GM19328 (cell line): ENCODE results near the gene USP17L5.
"Not testable (repeated sequence)": the region's sequence is repeated elsewhere in the genome, so short reads cannot be mapped to it uniquely, and the experiment has no call there.

Experiments used
- ATAC-seq: cut with Tn5 transposase; IDR thresholded peaks from one replicate; pipeline ENCODE4 v1.9.1; 2021; ENCODE audit warnings: mild to moderate bottlenecking, moderate library complexity; ENCODE audit not compliant: unreplicated experiment

Gene USP17L5, protein sequence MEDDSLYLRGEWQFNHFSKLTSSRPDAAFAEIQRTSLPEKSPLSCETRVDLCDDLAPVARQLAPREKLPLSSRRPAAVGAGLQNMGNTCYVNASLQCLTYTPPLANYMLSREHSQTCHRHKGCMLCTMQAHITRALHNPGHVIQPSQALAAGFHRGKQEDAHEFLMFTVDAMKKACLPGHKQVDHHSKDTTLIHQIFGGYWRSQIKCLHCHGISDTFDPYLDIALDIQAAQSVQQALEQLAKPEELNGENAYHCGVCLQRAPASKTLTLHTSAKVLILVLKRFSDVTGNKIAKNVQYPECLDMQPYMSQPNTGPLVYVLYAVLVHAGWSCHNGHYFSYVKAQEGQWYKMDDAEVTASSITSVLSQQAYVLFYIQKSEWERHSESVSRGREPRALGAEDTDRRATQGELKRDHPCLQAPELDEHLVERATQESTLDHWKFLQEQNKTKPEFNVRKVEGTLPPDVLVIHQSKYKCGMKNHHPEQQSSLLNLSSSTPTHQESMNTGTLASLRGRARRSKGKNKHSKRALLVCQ

DNA sequence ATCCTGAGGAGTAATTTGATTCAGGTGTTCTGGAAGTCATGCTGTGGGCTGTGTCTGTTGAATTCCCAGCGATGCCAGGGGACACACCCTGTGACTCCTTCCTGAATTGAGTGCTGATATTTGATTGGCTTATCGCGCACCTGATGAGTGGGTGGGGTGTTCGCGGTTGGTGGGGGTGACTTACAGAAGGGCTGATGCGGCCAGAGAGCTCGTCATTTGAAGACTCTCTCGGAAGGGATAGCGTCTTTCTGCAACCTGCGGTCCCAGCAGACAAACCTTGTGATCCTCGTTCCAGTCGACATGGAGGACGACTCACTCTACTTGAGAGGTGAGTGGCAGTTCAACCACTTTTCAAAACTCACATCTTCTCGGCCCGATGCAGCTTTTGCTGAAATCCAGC, at the start of gene USP17L5:
Gene USP17L5 (plus strand): TSS at position 301 of the 400 bp plus-strand sequence. CDS start 0 bp downstream, at position 301.
- ATAC-seq: not testable (repeated sequence)

DNA sequence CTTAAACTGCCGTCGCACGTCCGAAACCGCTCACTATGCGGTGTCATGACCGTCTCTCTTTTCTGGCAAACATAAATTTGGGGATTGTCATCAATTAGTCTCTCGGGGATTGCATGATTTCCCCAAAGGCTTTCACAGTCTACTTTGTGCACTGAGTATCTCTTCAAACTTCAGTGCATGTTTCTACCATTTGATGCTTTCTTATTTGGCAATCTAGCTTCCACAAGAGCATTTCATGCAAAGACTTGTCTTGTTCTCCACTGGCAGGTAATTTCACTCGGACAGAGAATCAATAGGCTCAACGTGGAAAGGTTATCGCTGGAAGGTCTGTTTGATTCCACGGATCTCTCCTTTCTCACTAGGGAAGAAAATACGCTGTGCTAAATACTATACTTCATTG, 15.0 kb upstream of the USP17L5 start:
- not testable (repeated sequence) for ATAC-seq

- ATAC-seq: not testable (repeated sequence)
Observed at GRCh38 chr4:9324865-9325264, 14.3 kb upstream of the USP17L5 start, which contains the start of gene USP17L24. Gene USP17L24, plus strand, starts transcription at chr4:9325165. Its CDS starts 0 bp downstream, at chr4:9325165.

- ATAC-seq: not testable (repeated sequence)
Observed at GRCh38 chr4:9329611-9330010, 9.6 kb upstream of the USP17L5 start, which contains the start of gene USP17L25. Gene USP17L25, plus strand, starts transcription at chr4:9329911. Its CDS starts 0 bp downstream, at chr4:9329911.

DNA sequence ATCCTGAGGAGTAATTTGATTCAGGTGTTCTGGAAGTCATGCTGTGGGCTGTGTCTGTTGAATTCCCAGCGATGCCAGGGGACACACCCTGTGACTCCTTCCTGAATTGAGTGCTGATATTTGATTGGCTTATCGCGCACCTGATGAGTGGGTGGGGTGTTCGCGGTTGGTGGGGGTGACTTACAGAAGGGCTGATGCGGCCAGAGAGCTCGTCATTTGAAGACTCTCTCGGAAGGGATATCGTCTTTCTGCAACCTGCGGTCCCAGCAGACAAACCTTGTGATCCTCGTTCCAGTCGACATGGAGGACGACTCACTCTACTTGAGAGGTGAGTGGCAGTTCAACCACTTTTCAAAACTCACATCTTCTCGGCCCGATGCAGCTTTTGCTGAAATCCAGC, 4.8 kb upstream of the USP17L5 start, which contains the start of gene USP17L26:
Gene USP17L26 (plus strand): TSS at position 301 of the 400 bp plus-strand sequence. CDS start 0 bp downstream, at position 301.
- not testable (repeated sequence) for ATAC-seq

GRCh38 chr4:9343848-9344247, 4.6 kb downstream of the USP17L5 start, which contains the start of gene USP17L27:
Gene USP17L27, plus strand, starts transcription at chr4:9344148. Its CDS starts 0 bp downstream, at chr4:9344148.
- not testable (repeated sequence) for ATAC-seq

GRCh38 chr4:9348593-9348992, 9.4 kb downstream of the USP17L5 start, which contains the start of gene USP17L28:
Gene USP17L28, plus strand, starts transcription at chr4:9348893. Its CDS starts 0 bp downstream, at chr4:9348893.
- ATAC-seq: not testable (repeated sequence)

DNA sequence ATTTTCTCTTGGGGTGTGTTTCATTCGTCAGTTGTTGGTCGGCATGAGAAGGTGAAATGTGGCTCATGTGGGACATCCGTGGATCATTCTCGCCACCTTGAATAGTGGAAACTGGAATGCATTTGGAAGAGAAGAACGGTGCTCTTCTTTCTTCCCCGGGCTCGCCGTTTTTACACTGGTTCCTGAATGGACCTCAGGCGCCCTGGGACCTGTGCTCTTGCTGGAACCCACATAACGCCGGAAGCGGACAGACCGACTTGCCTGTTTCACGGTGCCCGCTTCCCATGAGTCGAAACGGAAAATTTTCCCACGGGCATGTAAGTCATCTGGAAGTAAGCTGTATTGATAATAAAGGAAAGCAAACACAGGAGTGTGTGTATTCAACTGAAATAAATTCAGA, 11.7 kb downstream of the USP17L5 start:
- ATAC-seq: not testable (repeated sequence)

GRCh38 chr4:9353338-9353737, 14.1 kb downstream of the USP17L5 start, which contains the start of gene USP17L29:
Gene USP17L29, plus strand, starts transcription at chr4:9353638. Its CDS starts 0 bp downstream, at chr4:9353638.
- ATAC-seq: not testable (repeated sequence)

DNA sequence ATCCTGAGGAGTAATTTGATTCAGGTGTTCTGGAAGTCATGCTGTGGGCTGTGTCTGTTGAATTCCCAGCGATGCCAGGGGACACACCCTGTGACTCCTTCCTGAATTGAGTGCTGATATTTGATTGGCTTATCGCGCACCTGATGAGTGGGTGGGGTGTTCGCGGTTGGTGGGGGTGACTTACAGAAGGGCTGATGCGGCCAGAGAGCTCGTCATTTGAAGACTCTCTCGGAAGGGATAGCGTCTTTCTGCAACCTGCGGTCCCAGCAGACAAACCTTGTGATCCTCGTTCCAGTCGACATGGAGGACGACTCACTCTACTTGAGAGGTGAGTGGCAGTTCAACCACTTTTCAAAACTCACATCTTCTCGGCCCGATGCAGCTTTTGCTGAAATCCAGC, 23.6 kb downstream of the USP17L5 start, which contains the start of gene USP17L30:
Gene USP17L30 (plus strand): TSS at position 301 of the 400 bp plus-strand sequence. CDS start 0 bp downstream, at position 301.
- ATAC-seq: not testable (repeated sequence)

DNA sequence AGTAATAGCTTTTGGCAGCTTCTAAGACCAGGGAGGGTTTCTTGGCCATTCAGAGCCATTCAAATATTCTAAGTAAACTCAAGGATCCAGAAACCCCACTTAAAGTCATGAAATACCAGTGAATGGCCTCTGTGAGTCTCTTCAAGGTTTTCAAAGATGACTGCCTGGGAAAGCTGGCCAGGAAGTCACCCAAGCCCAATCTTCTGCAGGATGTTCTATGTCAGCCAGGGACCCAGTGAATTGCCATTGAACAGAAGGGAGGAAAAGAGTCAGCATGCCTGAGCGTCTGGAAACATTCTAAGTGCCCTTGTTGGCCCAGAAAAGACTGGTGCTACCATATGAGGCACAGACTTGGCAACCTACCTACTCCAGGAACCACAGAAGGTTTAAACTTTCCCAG, 40.7 kb downstream of the USP17L5 start:
- ATAC-seq: not testable (repeated sequence)

- not testable (repeated sequence) for ATAC-seq
Observed at GRCh38 chr4:9381012-9381534, 41.9 kb downstream of the USP17L5 start.

GRCh38 chr4:9384126-9384525, 44.9 kb downstream of the USP17L5 start:
- no peak for ATAC-seq

- not testable (repeated sequence) for ATAC-seq
Observed at GRCh38 chr4:9389001-9389400, 49.8 kb downstream of the USP17L5 start.
